GM19467 (cell line): ENCODE measurements around the gene NEGR1.
"Not testable (repeated sequence)": the region's sequence is repeated elsewhere in the genome, so short reads cannot be mapped to it uniquely, and the experiment has no call there.

Source experiments
- ATAC-seq: cut with Tn5 transposase; IDR thresholded peaks from one replicate; pipeline ENCODE4 v1.9.1; 2021; ENCODE audit warnings: mild to moderate bottlenecking, moderate library complexity; ENCODE audit not compliant: unreplicated experiment

Gene NEGR1

GRCh38 chr1:71956613-71957285, 325.6 kb downstream of the NEGR1 start:
- ATAC-seq: no peak

DNA sequence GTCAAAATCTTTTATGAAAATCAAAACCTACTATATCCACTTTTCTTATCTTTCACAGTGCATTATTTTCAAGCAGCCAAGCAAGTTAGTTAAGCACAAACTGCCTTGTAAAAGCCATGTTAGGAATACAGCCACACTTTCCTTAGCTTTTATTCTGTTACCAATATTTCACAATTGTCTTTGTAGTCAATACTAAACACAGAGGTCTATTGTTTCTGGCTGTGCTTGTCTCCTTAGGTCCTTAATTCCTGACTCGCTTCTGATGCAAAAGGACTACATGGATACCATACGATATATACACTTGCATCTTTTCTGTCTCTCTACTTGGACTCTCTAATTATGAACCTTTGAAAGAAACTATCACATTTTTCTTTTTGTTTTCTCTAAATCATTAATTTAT, 331.8 kb downstream of the NEGR1 start:
- no peak for ATAC-seq

DNA sequence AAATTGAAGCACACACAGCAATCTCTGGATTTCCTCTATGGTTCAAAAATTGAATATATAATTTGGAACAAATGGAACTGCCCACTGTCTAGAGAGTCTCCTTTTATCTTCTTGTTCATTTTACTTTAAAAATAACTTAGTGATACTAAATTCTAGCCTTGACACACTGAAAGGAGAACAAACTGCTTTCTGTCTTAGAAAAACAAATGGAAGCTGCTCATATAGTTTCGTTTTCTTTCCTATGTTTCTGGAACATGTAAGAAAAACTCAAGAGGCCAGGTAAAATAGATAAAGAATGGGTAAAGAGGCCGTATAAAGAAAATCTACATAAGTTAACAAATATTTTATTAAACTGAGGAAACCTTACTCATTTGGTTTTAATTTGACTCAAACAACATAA, 332.7 kb downstream of the NEGR1 start:
- no peak for ATAC-seq

DNA sequence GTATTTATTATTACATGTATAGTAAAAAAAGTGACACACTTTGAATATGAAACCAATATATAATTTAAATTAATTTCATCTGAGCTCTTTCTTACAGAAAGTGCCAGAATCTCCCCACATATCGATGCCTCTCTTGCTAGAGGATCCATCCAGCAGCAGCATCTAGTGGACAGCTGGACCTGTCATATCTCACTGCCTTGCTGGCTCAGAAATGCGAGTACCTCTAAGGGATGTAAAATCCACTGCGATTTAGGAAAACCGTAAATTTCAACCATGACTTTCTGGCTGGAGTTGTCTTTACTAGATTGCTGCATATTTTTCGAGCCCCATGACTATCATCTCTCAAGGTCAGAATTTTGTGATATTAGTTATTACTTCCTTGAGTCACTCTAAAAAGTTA, 333.8 kb downstream of the NEGR1 start:
- ATAC-seq: no peak

DNA sequence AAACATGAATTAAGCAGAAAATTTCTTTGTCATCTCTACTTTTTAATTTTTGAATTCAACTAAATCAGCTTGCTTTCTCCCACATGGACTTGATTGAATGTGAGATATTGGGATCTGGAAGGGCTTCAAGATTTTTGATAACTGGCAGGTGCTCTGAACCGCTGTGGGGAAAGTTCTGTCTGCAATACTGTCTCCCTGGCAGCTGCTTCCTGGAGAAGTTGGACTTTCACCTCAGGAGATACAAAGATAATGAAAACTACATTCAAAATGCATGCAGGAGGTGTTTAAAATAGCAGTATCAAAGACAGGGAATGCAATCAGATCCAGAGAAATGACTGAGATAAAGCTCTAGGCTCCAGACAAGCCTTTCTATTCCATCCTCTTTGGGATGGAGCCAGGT, 338.3 kb downstream of the NEGR1 start:
- ATAC-seq: no peak

DNA sequence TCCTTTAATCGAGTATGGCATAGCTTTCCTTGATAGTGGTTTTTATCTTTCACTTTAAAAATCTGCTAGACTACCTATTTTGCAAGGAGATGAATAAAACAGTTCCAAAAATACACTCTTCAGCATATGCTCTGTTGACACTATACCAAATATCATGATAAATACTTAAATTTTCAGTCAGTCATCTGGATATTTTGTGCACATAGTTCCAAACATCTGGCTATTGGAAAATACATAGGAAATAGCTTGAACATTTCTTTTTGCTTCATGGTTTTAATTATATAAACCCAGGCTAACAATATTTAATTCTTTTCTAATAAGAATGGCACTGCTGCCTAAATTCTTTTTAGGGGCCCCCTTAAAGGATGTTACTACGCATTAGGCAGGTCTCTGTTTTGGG, 342.1 kb downstream of the NEGR1 start:
- ATAC-seq: no peak

DNA sequence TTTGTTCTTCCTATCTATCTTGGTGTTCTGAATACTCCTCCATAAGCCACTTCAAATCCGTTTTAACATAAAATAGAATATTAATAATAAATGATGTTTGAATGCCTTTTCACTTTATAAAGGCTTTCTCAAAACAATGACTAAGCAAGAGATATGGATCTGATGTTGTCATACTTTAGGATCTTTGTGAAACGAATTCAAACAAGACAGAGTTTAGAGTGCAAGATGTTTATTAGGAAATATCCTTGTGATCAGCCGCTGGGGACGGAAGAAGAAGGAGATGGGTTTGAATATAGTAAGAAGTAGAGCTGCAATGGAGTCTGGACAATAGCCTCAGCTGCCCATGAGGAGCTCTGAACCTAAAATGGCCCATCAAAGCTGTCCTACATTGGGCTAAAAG, 351.8 kb downstream of the NEGR1 start:
- ATAC-seq: no peak

DNA sequence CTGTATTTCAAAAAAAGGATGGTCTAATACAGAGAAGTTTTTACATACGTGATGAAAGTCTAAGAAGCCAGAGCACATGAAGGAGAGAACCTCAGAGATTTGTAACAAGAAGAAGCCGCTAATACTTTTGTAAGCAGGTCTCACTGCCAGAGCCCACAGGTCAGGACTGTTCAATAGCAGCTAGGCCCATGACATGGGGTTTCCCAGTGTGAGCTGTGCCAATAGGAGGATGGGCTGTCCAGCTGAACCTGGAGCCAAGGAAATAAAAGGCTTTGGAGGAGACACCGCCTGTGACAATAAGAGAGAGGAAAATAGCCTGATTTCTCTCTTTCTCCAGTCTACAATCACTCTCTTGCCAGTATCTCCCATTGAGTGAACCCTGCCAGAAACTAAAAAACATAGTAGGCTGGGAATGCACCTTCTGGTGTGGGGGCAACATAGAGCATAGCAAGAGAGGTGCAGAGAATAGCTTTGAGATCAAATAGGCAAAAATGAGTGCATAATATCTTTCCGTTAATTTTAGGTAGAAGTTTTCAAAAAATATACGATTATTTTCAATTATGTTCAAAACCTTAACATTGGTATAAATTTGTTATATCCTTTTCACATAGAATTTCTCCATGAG, 360.3 kb downstream of the NEGR1 start:
- ATAC-seq: no peak

- no peak for ATAC-seq
Observed at GRCh38 chr1:71921204-71921603, 361.1 kb downstream of the NEGR1 start.

GRCh38 chr1:71920556-71920955, 361.8 kb downstream of the NEGR1 start:
- ATAC-seq: no peak

DNA sequence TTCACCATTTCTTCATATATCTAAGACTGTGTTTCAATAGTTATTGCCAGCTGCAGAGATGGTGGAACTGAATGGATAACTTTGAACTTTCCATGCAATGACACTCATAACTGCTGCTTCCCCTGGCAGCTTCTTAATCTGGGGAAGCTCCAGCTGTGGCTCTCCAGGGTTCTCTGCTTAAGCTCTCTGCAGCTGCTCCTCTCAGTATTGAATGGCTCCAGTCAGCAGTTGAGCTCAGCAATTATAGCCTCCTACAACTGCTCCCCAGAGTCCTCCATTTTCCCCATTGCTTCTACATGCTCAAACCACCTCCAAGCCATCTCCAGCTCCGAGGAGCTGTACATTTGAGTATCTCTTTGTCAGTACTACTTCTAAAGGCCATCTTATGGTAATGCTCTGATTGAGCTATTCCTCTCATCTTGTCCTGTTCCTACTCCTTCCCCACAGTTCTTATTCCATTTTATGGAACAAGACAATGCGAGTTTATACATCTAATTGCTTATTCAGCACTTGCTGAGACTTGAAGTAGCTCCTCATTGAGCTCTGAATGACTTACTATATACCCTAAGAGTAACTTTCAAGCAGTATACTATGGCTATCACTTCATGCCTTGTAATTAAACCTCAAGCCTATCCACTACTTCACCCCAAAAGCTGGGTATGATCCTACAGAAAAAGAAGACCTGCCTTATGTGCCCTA, 362.4 kb downstream of the NEGR1 start:
- no peak for ATAC-seq

- no peak for ATAC-seq
Observed at GRCh38 chr1:71918630-71919029, 363.7 kb downstream of the NEGR1 start.

- ATAC-seq: no peak
Observed at GRCh38 chr1:71916894-71917293, 365.4 kb downstream of the NEGR1 start.

DNA sequence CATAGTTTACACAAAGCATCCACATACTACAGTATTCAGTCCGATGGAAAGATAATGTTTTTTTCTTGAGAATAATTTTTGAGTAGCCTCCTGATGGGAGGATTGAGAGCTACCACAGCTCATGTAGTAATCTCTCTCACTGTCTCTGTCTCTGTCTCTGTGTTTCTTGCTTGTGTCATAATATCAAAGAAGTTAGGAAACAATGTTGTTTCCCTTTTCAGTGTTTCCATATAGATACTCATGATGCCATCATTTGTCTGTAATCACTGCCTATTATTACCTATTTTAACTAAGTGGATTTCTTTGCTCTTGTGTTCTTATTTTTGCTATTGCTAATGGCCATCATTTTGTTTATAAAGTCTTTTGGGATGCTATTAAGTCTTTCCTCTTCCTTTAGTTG, 367.7 kb downstream of the NEGR1 start:
- ATAC-seq: no peak

- ATAC-seq: no peak
Observed at GRCh38 chr1:71908871-71909390, 373.4 kb downstream of the NEGR1 start.

DNA sequence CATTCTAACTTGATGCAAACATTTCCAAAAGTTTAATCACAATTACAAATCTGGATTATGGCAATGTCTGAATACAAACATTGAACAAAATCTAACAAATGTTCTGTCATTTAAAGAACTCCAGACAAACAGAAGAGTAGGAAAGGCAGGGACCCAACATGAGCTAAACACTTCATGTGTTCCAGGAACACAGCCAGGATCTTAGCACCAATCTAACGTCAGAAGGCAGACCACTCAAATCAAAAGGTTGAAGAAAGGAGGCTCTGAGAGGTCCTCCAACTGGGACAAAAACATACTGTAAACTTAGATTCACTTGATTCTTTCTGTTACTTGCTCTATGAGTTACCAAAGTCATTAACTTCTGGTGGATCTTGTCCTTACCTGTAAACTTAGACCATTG, 374.0 kb downstream of the NEGR1 start:
- ATAC-seq: no peak

GRCh38 chr1:71899881-71900280, 382.5 kb downstream of the NEGR1 start:
- ATAC-seq: no peak

- ATAC-seq: not testable (repeated sequence)
Observed at GRCh38 chr1:71888166-71888565, 394.2 kb downstream of the NEGR1 start.

- ATAC-seq: no peak
Observed at GRCh38 chr1:71885171-71885570, 397.2 kb downstream of the NEGR1 start.

GRCh38 chr1:71882637-71883036, 399.7 kb downstream of the NEGR1 start:
- no peak for ATAC-seq

DNA sequence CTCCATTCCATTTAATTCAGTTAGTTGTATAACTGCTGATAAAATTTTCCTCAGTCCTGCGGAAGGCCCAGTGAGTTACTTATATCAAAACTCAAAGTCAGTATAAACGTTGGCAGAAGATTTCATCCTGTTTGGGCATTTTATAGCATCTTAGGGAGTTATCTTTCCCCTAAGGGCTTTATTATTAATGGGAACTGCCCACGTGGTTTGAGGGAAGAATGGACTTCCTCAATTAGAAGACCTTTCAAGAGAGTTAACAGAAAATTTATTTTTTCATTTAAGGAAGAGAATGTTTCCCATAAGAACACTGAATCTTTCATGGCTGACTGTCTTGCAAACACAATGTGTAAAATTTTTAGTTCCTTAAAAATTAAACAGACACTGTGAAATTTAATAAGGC, 400.1 kb downstream of the NEGR1 start:
- ATAC-seq: no peak

GRCh38 chr1:71881611-71882010, 400.7 kb downstream of the NEGR1 start:
- ATAC-seq: no peak
